A549 (cell line): ENCODE results near the gene FIBP. TPM values are rescaled to one million over a fixed set of nuclear protein-coding genes. Genes with fewer than 3 reads are reported as not detected.
A peak's percentile ranks its signal among the peaks of the same experiment; 100 is the strongest.

Source experiments
- ATAC-seq, 2 experiments: fragments of 200-7000 bp in 1 of 2; fragments of >200 bp in 1 of 2; cut with Nextera tagmentation in 1 of 2; cut with Tn5 transposase in 1 of 2; 3 replicates each; pipeline versions ENCODE4 v1.8.0 to v1.9.1; 2018 to 2020; ENCODE audit warnings: mild to moderate bottlenecking in 1 of 2, moderate library complexity in 1 of 2
- CTCF ChIA-PET: fragments of 300-600 bp; sonication (Branson Sonifier 250); formaldehyde crosslinking; extraction: SDS; loops from one replicate; lab custom pipeline; 2021; ENCODE audit warnings: antibody characterized with exemption, inconsistent platforms; lab: Yijun Ruan, JAX
- POLR2A ChIA-PET: fragments of 350-600 bp; formaldehyde crosslinking; extraction: SDS; loops from one replicate; lab custom pipeline; 2021; ENCODE audit warnings: antibody characterized with exemption, inconsistent platforms; lab: Yijun Ruan, JAX
- DNase-seq, 2 experiments: peaks; one replicate each; pipeline versions ENCODE4 v3.0.0 to v3.0.0-alpha.2; 2011 to 2016; ENCODE audit warnings: low read depth in 1 of 2, low spot score in 1 of 2
- FAIRE-seq: peaks from 2 replicates; lab custom pipeline; 2011; peaks lifted over from hg19 to GRCh38; lab: Jason Lieb, UNC
- H3K27ac ChIP-seq, 2 experiments: fragments of >200 bp; sonication (Bioruptor Twin); formaldehyde crosslinking; 3 replicates each; pipeline ENCODE4 v1.5.1; 2016 to 2017
- H3K4me1 ChIP-seq: fragments of >200 bp; sonication (Bioruptor Twin); formaldehyde crosslinking; 3 replicates; pipeline ENCODE4 v1.6.1; 2016
- H3K4me2 ChIP-seq: fragments of >200 bp; sonication (Bioruptor Twin); formaldehyde crosslinking; 3 replicates; pipeline ENCODE4 v1.6.1; 2016
- H3K4me3 ChIP-seq: fragments of >200 bp; sonication (Bioruptor Twin); formaldehyde crosslinking; 3 replicates; pipeline ENCODE4 v1.5.1; 2016
- H3K9me3 ChIP-seq: fragments of >200 bp; sonication (Bioruptor Twin); formaldehyde crosslinking; 3 replicates; pipeline ENCODE4 v1.6.1; 2016
- ATOH8 ChIP-seq: fragments of 250-450 bp; sonication (Bioruptor Pico); IDR thresholded peaks from 2 replicates; pipeline ENCODE4 v1.5.0; 2020; ENCODE audit warnings: low read depth, mild to moderate bottlenecking, moderate library complexity
- BCL3 ChIP-seq: fragments of >200 bp; sonication (Bioruptor Twin); formaldehyde crosslinking; IDR thresholded peaks from 3 replicates; pipeline ENCODE4 v1.6.1; 2016
- BHLHE40 ChIP-seq: IDR thresholded peaks from 2 replicates; pipeline ENCODE4 v1.6.1; 2012; ENCODE audit warnings: low read depth, low read length, inconsistent platforms
- CBX8 ChIP-seq: fragments of 200-600 bp; sonication (generic); IDR thresholded peaks from 2 replicates; pipeline ENCODE4 v1.6.1; 2016
- CHD4 ChIP-seq: fragments of 200-600 bp; sonication (generic); IDR thresholded peaks from 2 replicates; pipeline ENCODE4 v1.6.1; 2016; ENCODE audit warnings: antibody characterized with exemption, mild to moderate bottlenecking, borderline replicate concordance
- CTCF ChIP-seq: fragments of >200 bp; sonication (Bioruptor Twin); formaldehyde crosslinking; IDR thresholded peaks from 3 replicates; pipeline ENCODE4 v1.5.1; 2016
- E2F6 ChIP-seq: IDR thresholded peaks from 2 replicates; pipeline ENCODE4 v1.6.1; 2012; ENCODE audit warnings: low read depth, borderline replicate concordance
- FOSL2 ChIP-seq, 2 experiments: fragments of 450-650 bp in 1 of 2; fragments of >200 bp in 1 of 2; sonication (Bioruptor Twin) in 1 of 2; formaldehyde crosslinking; IDR thresholded peaks; 2 replicates each; pipeline versions ENCODE4 v1.5.0 to v1.6.1; 2016 to 2020; ENCODE audit warnings: mild to moderate bottlenecking in 1 of 2, moderate library complexity in 1 of 2
- GATA3 ChIP-seq: IDR thresholded peaks from 2 replicates; pipeline ENCODE4 v1.6.1; 2012; ENCODE audit warnings: borderline replicate concordance
- HDAC2 ChIP-seq: fragments of 200-600 bp; sonication (generic); IDR thresholded peaks from 2 replicates; pipeline ENCODE4 v1.6.1; 2016
- HMGXB4 ChIP-seq: fragments of 250-450 bp; sonication (Bioruptor Pico); IDR thresholded peaks from 2 replicates; pipeline ENCODE4 v1.5.0; 2021; ENCODE audit warnings: mild to moderate bottlenecking, moderate library complexity, borderline replicate concordance
- HOXA7 ChIP-seq: fragments of 250-450 bp; sonication (Bioruptor Pico); IDR thresholded peaks from 2 replicates; pipeline ENCODE4 v1.5.0; 2020; ENCODE audit warnings: mild to moderate bottlenecking, moderate library complexity
- JUN ChIP-seq, 2 experiments: fragments of >200 bp; sonication (Bioruptor Twin); formaldehyde crosslinking; IDR thresholded peaks; 2 replicates in 1 of 2; 3 replicates in 1 of 2; pipeline ENCODE4 v1.6.1; 2016 to 2017
- KDM1A ChIP-seq: fragments of 200-600 bp; sonication (generic); IDR thresholded peaks from 2 replicates; pipeline ENCODE4 v1.6.1; 2016; ENCODE audit warnings: low read depth, mild to moderate bottlenecking
- MAX ChIP-seq: IDR thresholded peaks from 2 replicates; pipeline ENCODE4 v1.6.1; 2012
- NPAS2 ChIP-seq: fragments of 250-450 bp; sonication (Bioruptor Pico); IDR thresholded peaks from 2 replicates; pipeline ENCODE4 v1.8.0; 2022; ENCODE audit warnings: mild to moderate bottlenecking, moderate library complexity, borderline replicate concordance
- PBX3 ChIP-seq: IDR thresholded peaks from 2 replicates; pipeline ENCODE4 v1.6.1; 2012
- PHF8 ChIP-seq: fragments of 200-600 bp; sonication (generic); IDR thresholded peaks from 2 replicates; pipeline ENCODE4 v1.6.1; 2016; ENCODE audit warnings: low read depth, mild to moderate bottlenecking, antibody characterized with exemption, moderate library complexity, borderline replicate concordance
- POLR2A ChIP-seq: IDR thresholded peaks from 2 replicates; pipeline ENCODE4 v1.6.1; 2012; ENCODE audit warnings: mild to moderate bottlenecking, low read length
- POLR2AphosphoS2 ChIP-seq: conservative IDR thresholded peaks from 2 replicates; pipeline ENCODE4 v1.6.1; 2012; ENCODE audit warnings: low read length, improper control_type of control experiment, inconsistent platforms
- REST ChIP-seq: fragments of 200-600 bp; sonication (generic); IDR thresholded peaks from 2 replicates; pipeline ENCODE4 v1.6.1; 2016; ENCODE audit warnings: antibody characterized with exemption, mild to moderate bottlenecking, moderate library complexity
- SMC3 ChIP-seq: fragments of >200 bp; sonication (Bioruptor Twin); formaldehyde crosslinking; IDR thresholded peaks from 3 replicates; pipeline ENCODE4 v1.6.1; 2018; ENCODE audit warnings: inconsistent platforms
- USF2 ChIP-seq: fragments of 450-650 bp; IDR thresholded peaks from 2 replicates; pipeline ENCODE4 v1.6.1; 2014; ENCODE audit warnings: antibody characterized with exemption
- ZC3H11A ChIP-seq: fragments of 450-650 bp; IDR thresholded peaks from 2 replicates; pipeline ENCODE4 v1.6.1; 2014; ENCODE audit warnings: antibody characterized with exemption, mild to moderate bottlenecking
- ZSCAN20 ChIP-seq: fragments of 250-450 bp; sonication (Bioruptor Pico); IDR thresholded peaks from 2 replicates; pipeline ENCODE4 v1.8.0; 2022; ENCODE audit warnings: mild to moderate bottlenecking, moderate library complexity
- WGBS: methylation state at CpG from one replicate; pipeline ENCODE4 v1.1.6; 2017; ENCODE audit errors: missing lambda C conversion rate; 5-methylcytosine and 5-hydroxymethylcytosine counted together
- polyA plus RNA-seq, 4 experiments: library from polyadenylated mRNA; depleted of rRNA in 3 of 4; stranded (reverse); fragments of >200 nt; fragmentation: RNase III in 1 of 4; extraction: RNeasy Plus Mini Kit Qiagen cat#74134 plus additional on column Dnase treatment in 1 of 4; gene quantifications; 2 replicates in 3 of 4; 3 replicates in 1 of 4; pipeline ENCODE4 v1.2.3, GENCODE V29; 2011 to 2017

Gene FIBP
- polyA plus RNA-seq, 2 of the 4 experiments (the other 2 are of a cell fraction), result 60.4 to 72.2 TPM

- H3K4me1 ChIP-seq, result peaks cover 51% of the 10 kb centered on the region
- WGBS, result 8% methylated on average over 28 of the region's 77 CpGs
Measured at GRCh38 chr11:65918211-65919140, 30.2 kb upstream of the FIBP start, which contains the start of gene C11orf68. Gene C11orf68 (minus strand): TSS chr11:65919062. CDS start chr11:65919031, 31 bp downstream.

More at GRCh38 chr11:65918211-65919140, 30.2 kb upstream of the FIBP start, which contains the start of gene C11orf68:
- POLR2A ChIA-PET, result interaction anchor here (1.0 to 1.9 kb wide), 6 partner anchors 16 to 30 kb away, joined by 3 to 7 read pairs (median 5); partner anchors contain the start of genes CCDC85B, FIBP and FOSL1
- H3K4me2 ChIP-seq, result peak within 1 kb of the TSS; percentile 98
- ATAC-seq (peak; percentile 5 to 40; a peak in 5 of 6 replicates), FAIRE-seq (no peak), DNase-seq (peak in 1 of 2 experiments; percentile 62)
- H3K9me3 ChIP-seq, result no peaks in the 10 kb centered on the region
- H3K27ac ChIP-seq, result peak within 1 kb of the TSS; percentile 95 to 100
- no peak for TF ChIP-seq PBX3
- TF ChIP-seq MAX, result peak; percentile 34; the same call in 1 of the 2 replicates
- no peak for TF ChIP-seq POLR2AphosphoS2
- TF ChIP-seq CTCF, result no peak
- TF ChIP-seq NPAS2 (CRISPR knock-in tag), result no peak
- TF ChIP-seq USF2, result no peak
- no peak for TF ChIP-seq HOXA7 (CRISPR knock-in tag)
- no peak for TF ChIP-seq CHD4
- no peak for TF ChIP-seq CBX8
- no peak for TF ChIP-seq GATA3
- TF ChIP-seq SMC3, result no peak
- peak; percentile 84 for TF ChIP-seq BCL3
- no peak for TF ChIP-seq ZC3H11A
- no peak for TF ChIP-seq E2F6
- peak; percentile 92 for TF ChIP-seq KDM1A
- no peak for TF ChIP-seq BHLHE40
- TF ChIP-seq JUN (IDR thresholded peaks at IDR 0.05), result peak in 1 of 2 experiments; percentile 87; a peak in 4 of 5 replicates
- TF ChIP-seq HMGXB4 (CRISPR knock-in tag), result no peak
- TF ChIP-seq HDAC2, result peak; percentile 71
- no peak for TF ChIP-seq ATOH8 (CRISPR knock-in tag)
- peak; percentile 87 for TF ChIP-seq POLR2A
- peak; percentile 86; the same call in 1 of the 2 replicates for TF ChIP-seq PHF8
- no peak for TF ChIP-seq ZSCAN20
- peak; percentile 63 for TF ChIP-seq REST
- TF ChIP-seq FOSL2 (IDR thresholded peaks at IDR 0.05), result no peak
- no peak for TF ChIP-seq FOSL2 (CRISPR knock-in tag; IDR thresholded peaks at IDR 0.05)
- TF ChIP-seq, all 56 proteins: peak for 8
- peak within 1 kb of the TSS; percentile 97 for H3K4me3 ChIP-seq
- CTCF ChIA-PET, result interaction anchor here (1.2 to 31.6 kb wide), 2 partner anchors 25 to 48 kb away, joined by 3 to 618 read pairs; partner anchors contain the start of genes CCDC85B, FIBP and FOSL1
